EL (cell line): Measurements from ENCODE around the gene EYA2.
"Not testable (repeated sequence)": the region's sequence is repeated elsewhere in the genome, so short reads cannot be mapped to it uniquely, and the experiment has no call there.

Experiments used
- DNase-seq: peaks from one replicate; pipeline ENCODE4 v3.0.0-alpha.2; 2016

EYA2 gene

DNA sequence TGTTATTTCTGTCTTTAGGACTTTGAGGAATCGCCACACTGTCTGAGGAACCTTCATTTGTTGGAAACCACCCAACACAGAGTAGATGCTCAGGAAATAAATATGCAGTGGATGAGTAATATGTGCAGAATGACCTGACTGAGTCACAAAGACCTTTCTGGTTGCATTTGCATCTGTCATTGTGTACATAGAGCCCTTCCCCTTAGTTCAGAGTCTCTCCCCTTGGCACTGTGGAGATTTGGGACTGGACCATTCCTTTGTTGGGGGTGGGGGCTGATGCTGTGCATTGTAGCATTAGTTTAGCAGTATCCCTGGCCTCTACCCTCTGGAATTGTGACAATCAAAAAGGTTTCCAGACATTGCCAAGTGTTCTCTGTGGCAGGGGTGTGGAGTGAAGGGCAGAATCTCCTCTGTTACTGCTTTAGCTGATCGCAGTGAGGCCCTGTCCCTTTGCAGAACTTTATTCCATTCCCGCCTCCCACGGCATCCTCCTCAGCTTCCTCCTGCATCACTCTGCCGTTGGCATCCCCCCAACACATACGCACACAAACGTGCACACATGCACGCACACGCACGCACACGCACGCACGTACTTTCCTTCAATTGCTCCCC, 64.5 kb downstream of the EYA2 start:
- DNase-seq, result peak; percentile 95

DNA sequence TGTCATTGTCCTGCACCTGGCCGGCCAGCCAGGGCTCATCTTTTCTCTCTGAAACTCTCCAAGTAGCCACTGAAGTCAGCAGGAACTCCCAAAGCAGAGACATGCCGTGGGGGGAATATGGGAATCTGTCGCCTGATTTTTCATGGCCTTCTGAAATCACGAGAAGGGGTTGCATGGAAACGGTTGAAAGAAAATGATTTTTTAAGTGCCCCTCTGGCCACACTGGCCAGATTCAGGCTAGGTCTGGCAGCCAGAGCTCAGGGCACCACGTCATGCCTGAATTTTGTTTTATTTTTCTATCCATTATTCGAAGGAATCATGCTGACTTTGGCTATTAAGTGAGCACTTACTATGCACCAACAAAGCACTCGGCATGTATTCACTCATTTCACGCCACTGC, 65.2 kb downstream of the EYA2 start:
- no peak for DNase-seq

DNA sequence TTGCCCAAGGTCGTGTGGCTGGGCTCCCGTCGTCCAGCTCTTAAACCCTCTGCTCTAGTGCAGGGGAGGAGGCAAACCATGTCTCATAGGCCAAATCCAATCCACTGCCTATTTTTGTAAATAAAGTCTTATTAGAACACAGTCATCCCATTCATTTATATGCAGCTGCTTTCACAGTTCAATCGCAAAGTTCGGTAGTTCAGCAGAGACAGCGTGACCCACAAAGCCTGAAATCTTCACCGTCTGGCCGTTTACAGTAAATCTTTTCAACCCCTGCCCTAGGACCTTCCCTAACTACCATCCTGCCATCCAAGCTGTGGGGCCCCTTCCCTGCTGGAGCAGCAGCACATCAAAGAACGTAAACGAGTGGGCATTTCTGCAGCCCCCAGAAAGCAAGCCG, 65.9 kb downstream of the EYA2 start:
- no peak for DNase-seq

DNA sequence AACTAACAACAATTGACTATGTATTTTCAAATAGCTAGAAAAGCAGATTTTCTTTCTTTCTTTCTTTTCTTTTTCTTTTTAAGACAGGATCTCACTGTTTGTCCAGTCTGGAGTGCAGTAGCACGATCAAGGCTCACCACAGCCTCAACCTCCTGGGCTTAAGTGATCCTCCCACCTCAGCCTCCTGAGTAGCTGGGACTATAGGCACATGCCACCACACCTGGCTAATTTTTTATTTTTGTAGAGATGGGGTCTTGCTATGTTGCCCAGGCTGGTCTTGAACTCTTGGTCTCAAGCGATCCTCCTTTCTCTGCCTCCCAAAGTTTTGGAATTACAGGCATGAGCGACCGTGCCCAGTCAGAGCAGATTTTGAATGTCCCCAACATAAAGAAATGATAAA, 67.3 kb downstream of the EYA2 start:
- DNase-seq, result not testable (repeated sequence)

DNA sequence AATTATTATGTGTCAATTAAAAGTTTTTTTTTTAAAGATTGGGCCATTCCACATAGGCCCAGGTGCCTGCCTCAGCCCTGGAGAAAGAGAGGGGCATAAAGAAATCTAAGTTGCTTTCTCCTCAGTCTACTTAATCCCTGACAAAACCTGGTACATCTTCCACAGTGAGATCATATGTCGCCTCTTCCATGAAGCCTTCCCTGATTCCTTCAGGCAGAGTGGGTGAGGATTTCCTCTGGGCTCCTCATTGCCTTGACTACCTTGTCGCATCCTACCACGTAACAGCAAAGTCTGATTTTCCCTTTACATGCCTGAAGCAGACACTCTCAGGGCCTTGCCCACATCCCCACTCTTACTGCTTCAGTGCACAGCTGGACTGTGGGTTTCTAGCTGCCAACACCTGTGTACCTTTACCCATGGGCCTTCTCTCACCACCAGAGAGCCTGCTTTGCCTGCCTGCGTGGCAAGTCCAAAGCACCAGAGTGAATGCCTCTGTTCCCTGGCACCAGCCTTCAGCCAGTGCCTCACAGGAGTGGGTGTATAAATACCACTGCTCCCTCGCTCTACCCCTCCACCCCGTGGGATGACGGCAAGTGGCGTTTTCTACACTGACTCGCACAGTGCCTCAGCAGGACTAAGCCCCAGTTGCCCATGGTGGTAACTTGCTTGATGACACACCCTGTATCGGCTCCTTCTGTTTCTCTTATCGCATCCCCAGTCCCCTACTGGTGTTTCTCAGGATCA, 68.0 kb downstream of the EYA2 start:
- DNase-seq, result no peak

DNA sequence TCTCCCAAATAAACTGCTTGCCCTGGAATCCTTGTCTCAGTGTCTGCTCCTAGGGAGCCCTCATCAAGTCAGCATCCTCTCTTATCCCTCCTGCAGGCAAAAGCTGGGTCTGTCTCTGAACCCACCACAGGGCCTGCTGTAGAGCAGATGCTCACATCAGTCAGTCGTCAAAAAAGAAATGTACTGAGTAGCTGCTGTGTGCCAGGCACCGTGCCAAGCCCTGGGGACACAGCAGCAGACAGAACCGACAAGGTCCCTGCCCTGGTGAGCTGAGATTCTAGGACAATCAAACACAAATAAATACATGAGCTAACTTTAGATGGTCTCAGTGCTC, 68.5 kb downstream of the EYA2 start:
- no peak for DNase-seq

DNA sequence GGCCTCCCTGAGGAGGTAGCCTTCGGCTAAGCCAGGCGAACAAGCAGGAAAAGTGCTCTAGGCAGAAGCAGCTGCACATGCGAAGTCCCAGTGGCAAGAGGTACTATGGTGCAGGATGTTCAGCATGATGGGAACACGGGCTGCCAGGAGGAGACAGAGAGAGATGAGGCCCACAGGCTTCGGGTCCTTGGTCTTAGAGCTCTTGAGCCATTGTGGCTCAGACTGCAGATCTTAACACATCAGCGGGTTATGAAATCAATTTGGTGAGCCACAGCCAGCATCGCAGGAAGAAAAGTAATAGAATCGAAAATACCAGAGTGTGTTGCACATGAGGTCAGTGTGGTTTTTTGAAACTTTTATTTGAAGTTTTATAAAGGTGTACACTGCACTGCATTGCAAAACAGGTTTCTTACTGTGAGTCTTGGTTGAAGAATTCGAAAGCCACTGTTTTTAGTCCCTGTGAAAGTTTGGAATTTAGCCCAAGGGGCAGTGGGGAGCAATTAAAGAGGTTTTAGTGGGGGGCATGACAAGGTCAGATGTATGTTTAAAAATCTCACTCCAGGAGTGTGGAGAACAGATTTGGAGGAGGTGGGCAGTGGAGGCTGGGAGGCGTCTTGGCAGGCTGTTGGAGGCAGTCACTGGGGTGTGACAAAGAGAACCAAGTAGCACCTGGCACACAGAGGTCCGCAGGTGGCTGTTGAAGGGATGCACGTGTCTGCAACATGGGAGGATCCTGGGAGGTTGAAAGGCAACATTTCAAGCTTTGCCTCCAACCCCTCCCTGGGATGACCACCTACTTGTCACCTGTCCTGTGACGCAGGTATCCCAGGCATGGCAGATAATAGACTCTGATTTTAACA, 69.3 kb downstream of the EYA2 start:
- no peak for DNase-seq

DNA sequence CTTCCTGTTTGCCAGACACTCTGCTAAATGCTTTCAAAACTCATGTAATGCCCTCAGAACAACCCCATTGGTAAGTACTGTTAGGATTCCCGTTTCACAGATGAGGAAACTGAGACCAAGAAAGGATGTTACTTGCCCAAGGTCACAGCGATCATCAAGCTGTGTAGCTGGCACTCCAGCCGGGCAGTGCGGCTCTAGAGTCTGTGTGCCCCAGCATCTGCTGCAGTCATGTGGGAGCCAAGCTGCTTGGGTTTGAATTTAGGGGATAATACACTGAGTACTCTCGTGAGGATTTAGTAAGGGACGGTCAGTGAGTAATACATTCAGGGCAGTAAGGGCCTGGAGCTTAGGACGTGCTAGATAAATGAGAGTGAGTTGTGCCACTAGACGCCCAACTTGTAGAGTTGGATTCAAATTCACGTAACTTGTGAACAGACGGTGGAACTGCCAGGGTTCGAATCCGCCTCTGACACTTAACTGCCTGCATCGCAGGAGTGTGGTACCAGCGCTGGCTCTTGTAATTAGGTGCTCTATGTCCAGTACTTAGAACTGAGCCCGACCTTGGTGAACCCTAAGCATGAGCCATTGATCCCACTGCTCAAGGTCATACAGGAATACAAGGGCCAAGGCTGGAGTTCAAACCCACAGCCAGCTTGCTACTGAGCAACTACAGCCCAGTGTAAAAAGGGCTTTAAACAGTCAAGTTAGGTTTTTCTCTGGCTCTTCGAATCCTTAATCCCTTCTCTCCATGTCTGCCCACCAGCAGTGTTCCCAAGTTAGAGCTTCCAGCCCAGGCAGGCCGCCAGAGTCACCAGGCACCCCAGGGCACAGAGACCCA, 70.2 kb downstream of the EYA2 start:
- DNase-seq, result no peak

DNA sequence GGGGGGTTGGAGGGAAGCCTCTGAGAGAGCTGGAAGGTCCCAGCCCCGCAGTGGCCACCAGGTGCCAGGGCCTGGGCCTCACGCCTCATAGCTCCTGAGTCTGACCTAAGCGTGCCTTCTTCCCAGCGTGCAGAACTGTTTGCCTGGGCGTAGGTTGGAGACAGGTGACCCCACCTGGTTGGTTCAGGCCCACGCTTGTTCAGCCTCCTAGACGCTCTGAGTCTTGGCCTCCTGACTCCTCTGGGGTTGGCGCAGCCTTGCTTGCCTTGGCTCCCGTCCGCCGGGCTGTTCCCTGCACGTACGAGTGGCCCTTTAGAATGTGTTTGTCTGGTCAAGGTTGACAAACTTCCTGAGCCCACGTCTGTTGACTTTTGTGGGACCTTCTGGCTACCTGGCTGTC, 70.8 kb downstream of the EYA2 start:
- no peak for DNase-seq

DNA sequence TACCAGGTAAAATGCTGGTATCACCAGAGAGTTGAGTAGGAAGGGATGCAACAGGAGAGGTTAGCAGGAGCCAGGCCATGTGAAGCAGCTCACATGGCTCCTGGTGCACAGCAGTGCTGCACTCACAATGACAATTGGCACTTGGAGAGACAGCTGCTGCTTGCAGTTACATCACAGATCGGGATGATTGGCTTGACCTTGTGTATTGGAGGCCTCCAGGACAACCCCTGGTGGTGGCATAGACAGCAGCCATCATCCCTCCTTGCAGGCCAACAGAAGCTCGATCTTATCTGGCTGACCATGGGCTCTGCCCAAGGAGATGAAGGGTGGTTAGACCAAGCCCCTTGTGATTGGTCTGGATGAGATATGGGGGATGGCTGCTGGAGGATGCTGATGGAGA, 73.0 kb downstream of the EYA2 start:
- DNase-seq, result no peak

DNA sequence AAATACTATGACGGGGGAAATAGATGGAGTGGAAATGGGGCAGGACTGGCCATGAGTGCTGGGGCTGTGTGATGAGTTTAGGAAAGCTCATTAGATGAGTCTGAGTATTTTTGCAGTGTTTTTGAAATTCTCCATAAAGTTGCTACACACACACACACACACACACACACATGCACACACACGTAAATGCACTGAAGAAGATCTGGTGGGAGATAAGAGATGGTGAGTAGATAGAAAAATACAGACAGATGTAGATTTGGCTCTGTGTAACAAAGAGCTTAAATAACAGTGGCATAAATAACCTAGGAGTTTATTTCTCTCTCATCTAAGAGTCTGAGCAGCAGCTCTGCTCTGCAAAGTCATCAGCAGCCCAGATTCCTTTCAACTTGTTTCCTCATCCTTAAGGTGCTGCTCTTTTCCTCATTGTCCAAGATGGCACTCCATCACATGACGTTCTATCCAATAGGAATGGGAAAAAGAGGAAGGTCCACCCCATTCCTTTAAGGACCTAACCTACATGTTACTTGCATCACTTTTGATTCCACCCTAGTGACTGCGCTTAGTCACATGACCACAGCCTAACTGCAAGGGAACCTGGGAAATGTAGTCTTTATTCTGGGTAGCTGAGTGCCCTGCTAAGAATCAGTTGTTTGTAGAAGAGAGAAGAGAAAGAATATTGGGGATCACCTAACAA, 76.4 kb downstream of the EYA2 start:
- peak; percentile 83 for DNase-seq

DNA sequence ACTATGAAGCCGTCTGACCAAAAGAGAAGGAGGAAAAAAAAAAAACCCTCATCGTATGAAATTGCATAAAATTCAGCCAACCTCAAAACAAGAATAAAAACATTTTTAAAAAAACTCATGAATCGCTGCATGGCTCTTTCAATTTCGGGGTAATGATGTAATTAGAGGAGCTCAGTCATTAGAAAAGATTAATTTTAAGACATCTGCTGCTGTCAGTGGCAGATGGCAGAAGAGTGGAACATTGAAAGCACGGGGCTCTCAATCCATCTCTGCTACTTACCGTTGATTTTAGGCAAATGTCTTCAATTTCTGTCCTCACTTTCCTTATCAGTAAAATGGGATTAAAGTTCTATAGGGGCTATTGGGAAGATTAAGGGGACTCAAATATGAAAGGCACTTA, 79.1 kb downstream of the EYA2 start:
- DNase-seq, result no peak

DNA sequence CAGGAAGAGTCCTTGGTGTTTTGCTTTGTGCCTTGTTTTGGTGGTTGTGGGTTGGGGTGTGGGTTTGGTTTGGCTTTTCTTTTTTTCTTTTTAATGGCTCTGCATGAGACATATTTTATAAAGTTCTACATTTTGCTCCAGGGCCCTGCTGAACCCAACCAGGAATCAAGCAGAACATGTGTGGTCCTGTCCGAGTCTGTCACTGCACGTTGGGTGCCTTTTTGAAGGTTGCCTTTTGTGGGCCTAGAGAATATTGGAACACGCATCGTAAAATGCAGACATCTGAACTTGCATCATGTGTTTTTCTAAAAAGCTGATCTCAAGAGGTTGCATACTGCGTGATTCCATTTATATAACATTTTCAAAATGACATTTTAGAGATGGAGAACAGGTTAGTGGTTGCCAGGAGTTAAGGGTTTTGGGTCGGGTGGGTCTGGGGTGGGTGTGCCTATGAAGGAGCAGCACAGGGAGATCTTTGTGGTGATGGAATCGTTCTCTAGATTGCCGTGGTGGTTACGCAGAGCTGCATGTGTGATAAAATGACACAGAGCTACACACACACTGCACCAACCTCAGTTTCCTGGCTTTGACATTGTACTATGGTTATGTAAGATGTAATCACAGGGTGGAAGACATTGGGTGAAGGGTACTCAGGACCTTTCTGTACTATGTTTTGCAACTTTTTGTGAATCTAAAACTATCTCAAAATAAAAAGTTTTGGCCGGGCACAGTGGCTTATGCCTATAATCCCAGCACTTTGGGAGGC, 80.2 kb downstream of the EYA2 start:
- no peak for DNase-seq

DNA sequence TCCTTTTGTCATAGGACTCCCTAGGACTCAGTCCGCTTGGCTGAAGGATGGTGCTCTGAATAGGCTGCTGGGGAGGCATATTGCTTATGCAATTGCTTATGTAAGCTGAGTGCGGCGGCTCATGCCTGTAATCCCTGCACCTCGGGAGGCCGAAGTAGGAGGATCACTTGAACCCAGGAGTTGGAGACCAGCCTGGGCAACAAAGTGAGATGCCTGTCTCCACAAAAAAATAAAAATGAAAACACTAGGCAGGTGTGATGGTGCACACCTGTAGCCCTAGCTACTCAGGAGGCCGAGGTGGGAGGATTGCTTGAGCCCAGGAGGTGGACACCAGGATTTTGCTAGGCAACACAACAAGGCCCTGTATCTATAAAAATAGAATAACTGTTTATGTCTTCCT, 81.3 kb downstream of the EYA2 start:
- no peak for DNase-seq

DNA sequence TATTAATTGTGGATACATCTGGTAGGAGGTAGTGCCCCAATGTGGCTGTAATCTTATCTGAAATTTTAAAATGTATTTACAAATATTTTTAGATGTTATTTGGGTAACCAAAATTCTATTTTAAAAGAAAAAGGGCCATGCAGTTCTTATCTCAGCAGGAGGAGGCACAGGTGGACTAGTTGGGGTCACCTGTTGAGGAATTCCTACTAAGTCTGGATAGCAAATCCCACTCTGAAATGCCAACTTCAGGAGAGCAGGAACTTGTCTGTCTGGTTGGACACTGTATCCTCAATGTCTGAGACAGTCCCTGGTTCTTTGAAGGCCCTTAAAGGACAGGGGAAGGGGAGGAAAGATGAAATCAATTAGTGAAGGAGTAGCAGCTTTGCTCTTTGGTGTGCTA, 82.6 kb downstream of the EYA2 start:
- no peak for DNase-seq

DNA sequence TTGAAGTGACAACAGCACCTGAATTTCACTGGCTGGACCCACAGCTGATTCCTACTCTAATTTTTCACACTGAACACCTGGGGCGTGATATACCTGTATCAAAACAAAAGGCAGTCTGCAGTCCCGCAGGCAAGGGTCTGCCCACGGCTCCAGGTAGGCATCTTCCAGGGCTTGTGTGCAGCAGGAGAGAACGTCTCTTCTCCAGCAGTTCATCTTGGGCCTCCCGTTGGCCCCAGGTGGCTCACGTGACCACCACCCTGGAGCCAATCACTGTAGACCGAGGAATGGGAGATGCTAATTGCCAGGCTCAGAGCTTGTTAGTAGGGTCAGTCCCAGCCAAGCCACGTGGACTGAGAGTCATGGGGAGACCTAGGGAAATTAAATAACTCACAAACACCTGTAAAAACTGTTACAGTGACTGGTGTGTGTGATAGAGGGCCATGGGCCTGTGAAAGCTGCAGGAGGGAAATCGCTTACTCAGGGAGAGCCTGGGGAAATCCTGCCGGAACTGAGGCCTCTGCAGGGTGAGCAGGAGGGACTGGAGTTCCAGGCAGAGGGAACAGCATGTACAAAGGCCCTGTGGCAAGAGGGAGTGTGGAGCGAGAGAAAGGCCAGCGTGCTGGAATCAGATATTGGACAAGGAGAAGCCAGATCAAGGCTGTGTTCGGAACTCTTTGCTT, 83.4 kb downstream of the EYA2 start:
- DNase-seq, result no peak

DNA sequence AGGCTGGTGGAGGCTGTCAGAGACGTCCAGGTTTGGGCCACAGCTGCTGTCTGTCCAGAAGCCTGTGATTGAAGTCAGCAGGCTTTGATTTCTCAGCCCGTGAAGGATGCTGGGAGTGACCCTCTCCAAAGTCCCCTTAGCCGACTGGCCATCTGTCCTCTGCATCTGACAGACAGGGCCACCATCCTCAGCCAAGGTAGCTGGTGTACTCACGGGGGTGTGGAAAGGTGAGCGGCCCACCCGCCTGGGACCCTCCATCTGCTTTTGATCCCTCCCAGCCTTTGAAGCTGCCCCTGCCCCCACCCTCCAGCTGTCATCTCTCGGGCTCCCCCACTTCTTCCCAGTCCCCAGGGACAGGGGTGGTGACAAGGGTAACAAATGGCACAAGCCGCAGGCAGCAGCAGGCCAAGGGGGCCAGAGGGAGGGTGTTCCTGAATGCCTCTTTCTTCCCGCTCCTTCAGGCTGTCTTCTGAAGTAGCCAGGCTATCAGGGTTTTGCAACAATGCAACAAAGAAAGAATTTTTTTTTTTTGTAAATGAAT, 84.4 kb downstream of the EYA2 start:
- DNase-seq, result no peak

DNA sequence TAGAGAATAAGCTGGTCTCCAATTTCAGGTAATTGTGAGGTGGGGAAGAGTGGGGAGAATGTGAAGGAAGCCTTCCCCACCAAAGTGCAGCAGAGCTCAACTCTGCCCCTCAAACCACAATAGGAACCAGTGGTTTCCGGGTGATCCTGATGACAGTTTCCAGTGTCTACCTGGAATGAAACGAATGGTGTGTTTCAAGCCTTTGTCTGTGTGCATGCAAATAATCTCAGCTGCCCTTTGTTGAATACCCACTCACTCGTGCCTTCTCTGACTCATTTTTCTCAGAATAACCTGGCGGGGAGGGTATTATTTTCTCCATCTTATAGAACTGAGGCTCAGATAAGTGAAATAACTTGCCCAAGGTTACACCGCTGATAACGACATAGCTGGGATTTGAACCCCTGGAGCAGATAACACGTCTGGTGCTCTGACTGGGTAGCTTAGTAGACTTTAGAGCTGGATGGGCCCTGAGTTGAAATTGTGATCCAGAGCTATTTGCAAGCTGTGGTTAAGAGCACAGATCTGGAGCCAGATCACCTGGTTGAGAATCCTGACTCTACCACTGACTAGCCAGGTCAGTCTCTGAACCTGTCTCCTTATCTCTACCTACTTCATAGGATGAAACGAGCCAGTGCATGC, 85.1 kb downstream of the EYA2 start:
- no peak for DNase-seq

DNA sequence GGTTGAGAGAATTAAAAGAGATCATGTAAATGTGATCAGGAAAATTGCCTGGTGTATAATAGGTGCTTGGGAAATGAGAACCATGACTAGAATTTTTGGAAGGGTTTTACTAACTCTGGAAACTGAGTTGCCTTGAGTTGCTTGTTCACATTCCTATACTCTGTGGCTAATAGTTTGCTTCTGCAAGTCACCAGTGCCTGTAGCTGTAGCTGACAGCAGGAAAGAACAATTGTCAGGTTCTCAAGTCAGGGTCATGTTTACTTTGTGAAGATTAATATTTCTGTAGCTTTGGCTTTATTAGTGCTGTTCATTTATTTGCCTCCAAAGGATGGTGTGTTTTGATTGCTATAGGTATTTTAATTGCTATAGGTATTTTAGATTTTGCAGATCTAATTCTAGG, 86.5 kb downstream of the EYA2 start:
- no peak for DNase-seq

DNA sequence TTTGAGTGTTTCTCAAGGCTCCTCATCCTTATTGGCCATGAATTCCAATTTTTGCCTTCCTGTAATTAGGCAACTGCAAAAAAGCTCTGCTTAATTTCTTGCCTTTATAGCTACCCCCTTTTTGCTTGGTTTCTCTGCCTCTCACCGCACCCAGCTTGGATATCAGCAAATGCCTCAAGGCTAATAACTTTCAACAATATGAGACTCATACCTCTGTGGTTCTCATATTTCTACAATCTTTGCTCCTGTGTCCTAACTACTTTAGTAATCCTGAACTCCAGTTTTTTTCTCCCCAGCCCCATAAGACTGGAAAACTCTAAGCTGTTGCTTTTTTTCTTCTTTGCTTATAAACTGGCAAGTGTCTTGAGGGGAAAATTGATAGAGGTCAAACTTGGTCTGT, 88.8 kb downstream of the EYA2 start:
- no peak for DNase-seq
